ENCODE results near the gene TP73. TPM values are rescaled to one million over a fixed set of nuclear protein-coding genes. Genes with fewer than 3 reads are reported as not detected.

The TP73 gene
- total RNA-seq, 3 donors from 2014 or later, result 0.66 to 1.0 TPM; not detected in 1

GRCh38 chr1:3749512-3749911 lies 97.2 kb downstream of the TP73 start:
- intact Hi-C loops (cut with DNase I; ENCODE audit: low total_unique reads), result no loop called here
- no peaks in the 10 kb centered on the region for H3K9me3 ChIP-seq
- DNase-seq (ENCODE audit: low spot score in 2 of 2), result no peak
- no peak overlapping the region for H3K4me3 ChIP-seq
- no peaks in the 10 kb centered on the region for H3K36me3 ChIP-seq
- no peak overlapping the region for H3K27ac ChIP-seq
- TF ChIP-seq POLR2A (IDR thresholded peaks at IDR 0.05), result no peak
- TF ChIP-seq, protein P1, sequence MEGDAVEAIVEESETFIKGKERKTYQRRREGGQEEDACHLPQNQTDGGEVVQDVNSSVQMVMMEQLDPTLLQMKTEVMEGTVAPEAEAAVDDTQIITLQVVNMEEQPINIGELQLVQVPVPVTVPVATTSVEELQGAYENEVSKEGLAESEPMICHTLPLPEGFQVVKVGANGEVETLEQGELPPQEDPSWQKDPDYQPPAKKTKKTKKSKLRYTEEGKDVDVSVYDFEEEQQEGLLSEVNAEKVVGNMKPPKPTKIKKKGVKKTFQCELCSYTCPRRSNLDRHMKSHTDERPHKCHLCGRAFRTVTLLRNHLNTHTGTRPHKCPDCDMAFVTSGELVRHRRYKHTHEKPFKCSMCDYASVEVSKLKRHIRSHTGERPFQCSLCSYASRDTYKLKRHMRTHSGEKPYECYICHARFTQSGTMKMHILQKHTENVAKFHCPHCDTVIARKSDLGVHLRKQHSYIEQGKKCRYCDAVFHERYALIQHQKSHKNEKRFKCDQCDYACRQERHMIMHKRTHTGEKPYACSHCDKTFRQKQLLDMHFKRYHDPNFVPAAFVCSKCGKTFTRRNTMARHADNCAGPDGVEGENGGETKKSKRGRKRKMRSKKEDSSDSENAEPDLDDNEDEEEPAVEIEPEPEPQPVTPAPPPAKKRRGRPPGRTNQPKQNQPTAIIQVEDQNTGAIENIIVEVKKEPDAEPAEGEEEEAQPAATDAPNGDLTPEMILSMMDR (IDR thresholded peaks at IDR 0.05), result no peak
- TF ChIP-seq POLR2AphosphoS5 (IDR thresholded peaks at IDR 0.05), result no peak
- H3K27me3 ChIP-seq, result peaks cover 0 to 12% of the 10 kb centered on the region in 2 donors
- H3K4me1 ChIP-seq, result no peaks in the 10 kb centered on the region

DNA sequence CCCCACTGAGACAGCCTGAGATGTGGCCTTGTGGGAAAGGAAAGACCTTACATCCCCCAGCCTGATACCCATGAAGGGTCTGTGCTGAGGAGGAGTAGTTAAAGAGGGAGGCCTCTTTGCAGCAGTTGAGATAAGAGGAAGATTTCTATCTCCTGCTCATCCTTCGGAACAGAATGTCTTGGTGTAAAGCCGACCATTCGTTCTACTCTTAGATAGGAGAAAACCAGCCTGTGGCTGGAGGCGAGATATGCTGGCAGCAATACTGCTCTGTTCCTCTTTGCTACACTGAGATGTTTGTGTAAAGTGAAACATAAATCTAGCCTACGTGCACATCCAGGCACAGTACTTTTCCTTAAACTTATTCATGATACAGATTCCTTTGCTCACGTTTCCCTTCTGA lies 98.4 kb downstream of the TP73 start:
- no peak for DNase-seq (ENCODE audit: low spot score in 2 of 2)
- Histone ChIP-seq H3K4me1 (no peaks in the 10 kb centered on the region), H3K36me3 (no peaks in the 10 kb centered on the region), H3K27ac (no peak overlapping the region), H3K9me3 (no peaks in the 10 kb centered on the region), H3K27me3 (peaks cover 0 to 24% of the 10 kb centered on the region in 2 donors), H3K4me3 (no peak overlapping the region)
- intact Hi-C loops (cut with DNase I; ENCODE audit: low total_unique reads), result no loop called here
- TF ChIP-seq POLR2A (IDR thresholded peaks at IDR 0.05) (no peak), POLR2AphosphoS5 (IDR thresholded peaks at IDR 0.05) (no peak)
- TF ChIP-seq, protein P1 (IDR thresholded peaks at IDR 0.05), result no peak

GRCh38 chr1:3752400-3752945 lies 100.2 kb downstream of the TP73 start, which contains the start of gene CCDC27:
CCDC27 (plus strand) TSS chr1:3752450; CDS start chr1:3752482, 32 bp downstream.
- H3K4me3 ChIP-seq, result no peak within 1 kb of the TSS
- H3K4me1 ChIP-seq, result no peaks in the 10 kb centered on the region
- H3K27ac ChIP-seq, result no peak within 1 kb of the TSS
- no peak for DNase-seq (ENCODE audit: low spot score in 2 of 2)
- no peaks in the 10 kb centered on the region for H3K9me3 ChIP-seq
- H3K36me3 ChIP-seq, result no peaks in the 10 kb centered on the region
- TF ChIP-seq POLR2AphosphoS5 (IDR thresholded peaks at IDR 0.05) (no peak), POLR2A (IDR thresholded peaks at IDR 0.05) (no peak)
- TF ChIP-seq, protein P1 (IDR thresholded peaks at IDR 0.05), result no peak
- H3K27me3 ChIP-seq, result peaks cover 0 to 26% of the 10 kb centered on the region in 2 donors
- intact Hi-C loops (cut with DNase I; ENCODE audit: low total_unique reads), result no loop called here

DNA sequence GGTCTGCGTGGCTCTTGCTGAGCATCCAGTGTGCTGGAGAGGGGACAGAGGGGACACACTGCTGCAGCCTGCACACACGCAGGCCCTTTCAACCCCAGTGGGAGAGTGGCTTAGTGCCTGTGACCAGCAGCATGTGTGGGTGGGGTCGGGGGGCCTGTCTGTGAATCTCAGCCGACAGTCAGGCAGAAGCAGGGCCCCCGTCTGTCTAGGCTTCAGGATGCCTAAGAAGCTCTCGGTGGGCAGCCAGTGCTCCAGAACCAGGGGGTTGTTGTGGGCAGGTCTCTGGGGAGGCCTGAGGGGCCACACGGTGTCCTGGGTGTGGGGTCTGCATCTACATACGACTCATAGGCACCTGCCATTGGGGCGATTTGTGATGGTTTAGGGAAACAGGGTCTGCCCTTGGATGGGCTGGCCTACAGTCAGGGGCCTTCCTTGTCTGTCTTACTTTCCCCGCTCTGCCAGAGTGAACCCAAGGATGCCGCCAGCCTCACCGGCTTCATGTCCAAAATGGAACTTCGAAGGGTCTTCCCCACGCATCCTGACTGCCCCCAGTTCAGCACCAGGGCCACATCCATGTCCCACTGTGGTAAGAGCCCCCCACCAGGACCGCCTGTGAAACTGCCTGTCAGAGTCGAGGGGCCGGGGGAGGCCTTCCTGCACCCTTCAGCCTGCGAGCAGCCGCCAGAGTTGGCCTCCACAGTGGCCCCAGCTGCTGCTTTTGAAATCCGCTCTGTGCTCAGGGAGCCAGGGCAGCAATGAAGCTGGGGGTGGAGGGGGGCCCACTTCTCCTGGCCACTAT lies 101.5 kb downstream of the TP73 start:
- no peaks in the 10 kb centered on the region for H3K36me3 ChIP-seq
- H3K4me1 ChIP-seq, result no peaks in the 10 kb centered on the region
- no peak for DNase-seq (ENCODE audit: low spot score in 2 of 2)
- peaks cover 0 to 26% of the 10 kb centered on the region in 2 donors for H3K27me3 ChIP-seq
- H3K4me3 ChIP-seq, result no peak overlapping the region
- TF ChIP-seq POLR2AphosphoS5 (IDR thresholded peaks at IDR 0.05) (no peak), POLR2A (IDR thresholded peaks at IDR 0.05) (no peak)
- TF ChIP-seq, protein P1 (IDR thresholded peaks at IDR 0.05), result no peak
- no peaks in the 10 kb centered on the region for H3K9me3 ChIP-seq
- no peak overlapping the region for H3K27ac ChIP-seq
- intact Hi-C loops (cut with DNase I; ENCODE audit: low total_unique reads), result no loop called here

DNA sequence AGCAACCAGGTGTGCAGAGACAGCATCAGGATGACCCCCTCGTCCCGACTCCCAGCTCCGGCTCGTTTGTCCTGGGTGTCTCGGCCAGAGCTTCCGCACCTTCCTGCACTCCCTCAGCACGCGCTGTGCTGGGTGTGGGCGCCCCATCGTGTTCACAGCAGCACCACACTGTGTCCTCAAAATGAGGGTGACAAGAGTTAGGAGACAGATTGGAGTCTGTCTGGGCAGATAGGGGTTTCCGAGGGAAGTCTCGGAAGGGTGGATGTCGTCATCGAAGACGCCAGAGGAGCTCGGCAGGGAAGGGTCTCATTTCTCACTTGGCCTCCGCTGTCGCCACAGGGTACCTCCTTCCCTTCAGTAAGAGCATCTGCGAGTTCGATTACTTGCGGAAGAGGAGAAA lies 104.1 kb downstream of the TP73 start:
- intact Hi-C loops (cut with DNase I; ENCODE audit: low total_unique reads), result no loop called here
- TF ChIP-seq POLR2A (IDR thresholded peaks at IDR 0.05) (no peak), POLR2AphosphoS5 (IDR thresholded peaks at IDR 0.05) (no peak)
- TF ChIP-seq, protein P1 (IDR thresholded peaks at IDR 0.05), result no peak
- no peak overlapping the region for H3K27ac ChIP-seq
- no peaks in the 10 kb centered on the region for H3K36me3 ChIP-seq
- no peaks in the 10 kb centered on the region for H3K4me1 ChIP-seq
- H3K27me3 ChIP-seq, result peaks cover 0 to 43% of the 10 kb centered on the region in 2 donors
- no peak for DNase-seq (ENCODE audit: low spot score in 2 of 2)
- no peak overlapping the region for H3K4me3 ChIP-seq
- no peaks in the 10 kb centered on the region for H3K9me3 ChIP-seq

Data from breast epithelium (tissue), 4 donors.